ENCODE measurements around the gene MAPKAP1. TPM values are rescaled to one million over a fixed set of nuclear protein-coding genes. Genes with fewer than 3 reads are reported as not detected.

MAPKAP1 gene
- total and polyA plus RNA-seq, 2 of the 13 experiments (the other 11 are each of a cell fraction or from before 2014, with no cell fraction given) = 45.0 to 64.3 TPM

GRCh38 chr9:125406810-125407087 is 300.3 kb downstream of the MAPKAP1 start (continued):
- TF ChIP-seq, protein P1, sequence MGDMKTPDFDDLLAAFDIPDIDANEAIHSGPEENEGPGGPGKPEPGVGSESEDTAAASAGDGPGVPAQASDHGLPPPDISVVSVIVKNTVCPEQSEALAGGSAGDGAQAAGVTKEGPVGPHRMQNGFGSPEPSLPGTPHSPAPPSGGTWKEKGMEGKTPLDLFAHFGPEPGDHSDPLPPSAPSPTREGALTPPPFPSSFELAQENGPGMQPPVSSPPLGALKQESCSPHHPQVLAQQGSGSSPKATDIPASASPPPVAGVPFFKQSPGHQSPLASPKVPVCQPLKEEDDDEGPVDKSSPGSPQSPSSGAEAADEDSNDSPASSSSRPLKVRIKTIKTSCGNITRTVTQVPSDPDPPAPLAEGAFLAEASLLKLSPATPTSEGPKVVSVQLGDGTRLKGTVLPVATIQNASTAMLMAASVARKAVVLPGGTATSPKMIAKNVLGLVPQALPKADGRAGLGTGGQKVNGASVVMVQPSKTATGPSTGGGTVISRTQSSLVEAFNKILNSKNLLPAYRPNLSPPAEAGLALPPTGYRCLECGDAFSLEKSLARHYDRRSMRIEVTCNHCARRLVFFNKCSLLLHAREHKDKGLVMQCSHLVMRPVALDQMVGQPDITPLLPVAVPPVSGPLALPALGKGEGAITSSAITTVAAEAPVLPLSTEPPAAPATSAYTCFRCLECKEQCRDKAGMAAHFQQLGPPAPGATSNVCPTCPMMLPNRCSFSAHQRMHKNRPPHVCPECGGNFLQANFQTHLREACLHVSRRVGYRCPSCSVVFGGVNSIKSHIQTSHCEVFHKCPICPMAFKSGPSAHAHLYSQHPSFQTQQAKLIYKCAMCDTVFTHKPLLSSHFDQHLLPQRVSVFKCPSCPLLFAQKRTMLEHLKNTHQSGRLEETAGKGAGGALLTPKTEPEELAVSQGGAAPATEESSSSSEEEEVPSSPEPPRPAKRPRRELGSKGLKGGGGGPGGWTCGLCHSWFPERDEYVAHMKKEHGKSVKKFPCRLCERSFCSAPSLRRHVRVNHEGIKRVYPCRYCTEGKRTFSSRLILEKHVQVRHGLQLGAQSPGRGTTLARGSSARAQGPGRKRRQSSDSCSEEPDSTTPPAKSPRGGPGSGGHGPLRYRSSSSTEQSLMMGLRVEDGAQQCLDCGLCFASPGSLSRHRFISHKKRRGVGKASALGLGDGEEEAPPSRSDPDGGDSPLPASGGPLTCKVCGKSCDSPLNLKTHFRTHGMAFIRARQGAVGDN (CRISPR knock-in tag; IDR thresholded peaks at IDR 0.05) = peak; percentile 32
- TF ChIP-seq TFDP1 (CRISPR knock-in tag; IDR thresholded peaks at IDR 0.05; ENCODE audit: borderline replicate concordance) = no peak
- no peak for TF ChIP-seq ASH2L (IDR thresholded peaks at IDR 0.05; ENCODE audit: insufficient read length, low read depth, low read length)
- TF ChIP-seq HCFC1 (IDR thresholded peaks at IDR 0.05; ENCODE audit: low read depth, low read length) = no peak
- TF ChIP-seq ZBTB38 (CRISPR knock-in tag; IDR thresholded peaks at IDR 0.05) = 0 out of 2 replicates have a peak, but pooled peaks have one; percentile 11

DNA sequence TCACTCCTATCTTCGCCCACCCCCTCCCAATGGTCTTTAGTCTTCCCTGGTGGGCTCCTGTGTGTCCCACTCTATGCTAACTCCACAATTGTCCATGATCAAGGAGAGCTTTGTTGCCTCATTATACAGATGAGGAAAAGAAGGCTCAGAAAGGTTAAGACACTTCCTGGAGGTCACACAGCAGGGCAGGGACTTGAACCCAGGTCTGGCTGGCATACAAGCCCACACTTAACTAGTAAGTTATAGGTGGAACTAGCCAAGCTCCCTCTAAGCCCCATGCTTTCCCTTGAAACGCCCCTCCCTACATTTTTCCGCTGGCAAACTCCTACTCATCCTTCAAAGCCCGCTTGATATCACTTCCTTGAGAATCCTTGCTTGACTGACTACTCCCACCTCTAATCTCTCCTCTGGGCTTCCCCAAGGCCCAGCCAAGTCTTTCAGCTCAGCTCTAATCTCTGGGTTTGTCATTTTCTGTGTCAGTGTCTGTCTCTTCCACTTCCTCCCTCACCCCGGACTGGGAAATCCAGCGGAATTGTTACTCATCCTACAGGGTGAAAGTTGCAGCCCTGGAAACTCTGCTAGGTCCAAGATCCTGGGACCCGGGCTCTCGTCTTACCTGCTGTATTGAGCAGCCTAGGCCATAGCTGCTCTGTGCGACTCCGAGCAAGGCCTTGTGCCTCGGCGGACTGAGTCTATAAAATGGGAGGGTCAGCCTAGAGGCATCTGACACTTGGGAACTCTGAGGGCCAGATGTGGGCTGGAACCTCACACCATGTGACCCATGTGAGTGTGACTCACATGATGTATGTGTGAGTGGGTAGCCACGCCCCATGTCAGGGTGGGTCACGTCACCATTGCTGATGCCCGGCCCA is 300.8 kb downstream of the MAPKAP1 start:
- Histone ChIP-seq H3K27me3 (ENCODE audit: control insufficient read depth in 1 of 2, insufficient read depth in 2 of 2, low read length in 2 of 2) (peaks cover 0 to 29% of the 10 kb centered on the region in 2 experiments; a peak in 4 of 5 replicates), H3K27ac (ENCODE audit: extremely low read length, insufficient read depth, low read length) (no peak overlapping the region), H3K4me3 (replicated peaks in 1 of 3; ENCODE audit: insufficient read depth in 1 of 3, low read depth in 2 of 3, low read length in 3 of 3) (peak overlapping the region in 1 of 3 experiments; percentile 78; a peak in 1 of 6 replicates), H2AFZ (ENCODE audit: low read length) (no peak overlapping the region), H4K20me1 (ENCODE audit: insufficient read depth, low read length) (no peaks in the 10 kb centered on the region), H3K36me3 (replicated peaks in 1 of 2; ENCODE audit: control insufficient read depth in 1 of 2, insufficient read depth in 2 of 2, low read length in 2 of 2) (no peaks in the 10 kb centered on the region), H3K4me2 (ENCODE audit: low read depth, low read length) (peak overlapping the region; percentile 98), H3K9me3 (ENCODE audit: low read length) (no peaks in the 10 kb centered on the region), H3K4me1 (ENCODE audit: insufficient read depth, low read length) (peaks cover 46% of the 10 kb centered on the region), H3K9ac (ENCODE audit: insufficient read depth, low read depth, low read length) (no peak overlapping the region), H3K79me2 (ENCODE audit: insufficient read depth, low read length) (no peaks in the 10 kb centered on the region)
- in situ Hi-C loops (cut with HindIII; ENCODE audit: extremely low pct_ligation_motif_present, low pct_unique_long_range_greater_than_20kb) = loop anchor here (5.0 to 10.0 kb wide), 3 partner anchors 226 to 989 kb away; no protein-coding TSS in a partner anchor
- ATAC-seq = no peak; the same call in 2 of the 3 replicates
- DNase-seq (ENCODE audit: low spot score) = peak; percentile 46
- intact Hi-C loops (cut with micrococcal nuclease; ENCODE audit: unreplicated experiment) = loop anchor here (5.0 kb wide), 1 partner anchor 141 kb away; no protein-coding TSS in a partner anchor
- BruUV-seq (replicated peaks) = no TSS peak
- no peak for FAIRE-seq
- POLR2A ChIA-PET = no interaction called here
- CTCF ChIA-PET (ENCODE audit: low intra/inter-chr PET ratio, low total read pairs) = no interaction called here
- 29% methylated on average over 11 of the region's 15 CpGs for WGBS (ENCODE audit: low lambda C conversion rate)
- TF ChIP-seq ZNF274 (CRISPR knock-in tag; IDR thresholded peaks at IDR 0.05) = 0 out of 2 replicates have a peak, but pooled peaks have one; percentile 16
- TF ChIP-seq ZNF703 (CRISPR knock-in tag; IDR thresholded peaks at IDR 0.05; ENCODE audit: borderline replicate concordance) = no peak
- TF ChIP-seq TBL1XR1 (IDR thresholded peaks at IDR 0.05; ENCODE audit: borderline replicate concordance, low read length, partially characterized antibody) = no peak
- TF ChIP-seq PRDM4 (CRISPR knock-in tag; IDR thresholded peaks at IDR 0.05; ENCODE audit: borderline replicate concordance) = no peak
- no peak for TF ChIP-seq NPAS2 (CRISPR knock-in tag; IDR thresholded peaks at IDR 0.05; ENCODE audit: borderline replicate concordance)

Data from HepG2 (cell line).